Renal cortex interstitium (tissue), 11 donors: ENCODE results near the gene BBX. TPM values are rescaled to one million over a fixed set of nuclear protein-coding genes. Genes with fewer than 3 reads are reported as not detected.
"Not testable (repeated sequence)": the region's sequence is repeated elsewhere in the genome, so short reads cannot be mapped to it uniquely, and the experiment has no call there.

Experiments used
- DNase-seq, 11 donors: peaks; one replicate each; pipeline ENCODE4 v3.0.0-alpha.2; 2013; ENCODE audit warnings: low read depth in 9 of 11, low spot score in 4 of 11; ENCODE audit errors: extremely low read depth in 1 of 11
- polyA plus RNA-seq, 3 donors: library from polyadenylated mRNA; unstranded; fragments of 120-200 nt; gene quantifications; one replicate each; pipeline ENCODE4 v1.2.1, GENCODE V29; 2013; ENCODE audit not compliant: insufficient read length in 3 of 3

Gene BBX
- polyA plus RNA-seq, 3 donors: 66.2 to 76.0 (median 73.4) TPM

DNA sequence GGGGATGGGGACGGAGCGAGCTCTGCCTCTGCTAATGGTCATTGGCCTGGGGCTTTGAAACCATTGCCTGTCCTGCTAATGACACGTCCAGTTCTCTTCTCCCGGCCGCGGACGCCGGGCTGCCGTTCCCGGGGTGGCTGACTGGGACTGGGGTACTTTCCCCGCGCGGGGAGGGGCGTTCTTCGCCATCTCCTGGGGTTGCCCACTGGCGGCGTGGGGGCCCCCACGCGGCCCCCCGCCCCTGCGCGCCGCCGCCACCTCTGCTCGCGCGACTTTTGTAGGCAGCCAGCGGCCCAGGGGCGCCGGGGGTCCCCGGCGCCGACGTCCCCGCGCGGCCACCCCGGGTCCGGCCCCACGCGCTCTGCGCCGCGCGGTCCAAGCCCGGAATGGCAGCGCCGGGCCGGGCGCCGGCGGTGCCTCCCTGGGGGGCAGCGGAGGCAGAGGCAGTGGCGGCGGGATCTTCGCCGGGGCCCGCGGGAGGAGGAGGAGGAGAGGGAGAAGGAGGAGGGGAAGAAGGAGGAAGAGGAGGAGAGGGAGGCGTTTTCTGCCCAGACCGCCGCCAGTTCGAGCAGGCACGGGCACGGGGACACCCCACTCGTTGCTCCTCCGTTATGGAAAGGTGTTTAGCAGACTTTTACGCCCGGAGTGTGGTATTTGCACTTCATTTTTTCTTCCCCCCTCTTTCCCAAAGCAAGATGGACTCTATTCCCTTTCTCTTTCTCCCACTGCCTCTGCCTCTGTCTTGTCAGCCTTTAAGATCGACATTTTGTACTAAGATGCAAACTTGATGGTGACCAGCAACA, 2.3 kb downstream of the BBX start:
- peak in 10 of 11 donors; percentile 33 to 59 (median 50) for DNase-seq

DNA sequence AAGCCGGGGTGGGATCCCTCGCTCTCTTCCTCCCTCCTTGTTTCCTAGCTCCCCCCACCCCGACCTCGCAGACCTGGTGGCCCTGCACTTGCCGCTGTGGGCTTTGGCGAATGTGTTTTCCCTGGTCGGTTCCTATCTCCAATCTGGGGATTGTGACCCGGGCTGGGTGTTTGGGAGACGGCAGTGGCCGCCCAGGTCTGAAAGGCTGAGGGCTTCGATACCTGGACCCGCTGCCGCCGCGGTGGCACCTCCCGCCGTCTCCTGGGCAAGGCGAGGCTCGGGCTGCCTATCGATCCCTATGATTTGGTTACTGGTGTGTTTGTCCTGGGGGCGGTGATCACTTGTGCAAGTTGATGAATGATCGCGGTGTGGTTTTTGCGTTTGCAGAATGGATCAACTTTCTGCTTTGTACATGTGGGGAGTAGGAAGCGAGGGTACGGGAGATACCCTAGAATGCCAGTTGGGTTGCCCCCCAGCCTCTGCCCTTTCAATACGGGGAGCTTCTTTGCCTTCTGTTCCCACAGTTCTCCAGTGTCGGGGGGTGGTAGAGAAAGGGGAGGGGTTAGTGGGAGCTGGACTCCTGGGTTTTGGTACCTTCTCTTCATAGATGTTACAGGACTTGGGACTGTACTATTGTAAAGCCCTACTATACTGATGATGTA, 3.0 kb downstream of the BBX start:
- peak in 4 of 11 donors; percentile 9 to 21 (median 14) for DNase-seq

GRCh38 chr3:107531917-107532469, 9.2 kb downstream of the BBX start:
- DNase-seq: no peak

DNA sequence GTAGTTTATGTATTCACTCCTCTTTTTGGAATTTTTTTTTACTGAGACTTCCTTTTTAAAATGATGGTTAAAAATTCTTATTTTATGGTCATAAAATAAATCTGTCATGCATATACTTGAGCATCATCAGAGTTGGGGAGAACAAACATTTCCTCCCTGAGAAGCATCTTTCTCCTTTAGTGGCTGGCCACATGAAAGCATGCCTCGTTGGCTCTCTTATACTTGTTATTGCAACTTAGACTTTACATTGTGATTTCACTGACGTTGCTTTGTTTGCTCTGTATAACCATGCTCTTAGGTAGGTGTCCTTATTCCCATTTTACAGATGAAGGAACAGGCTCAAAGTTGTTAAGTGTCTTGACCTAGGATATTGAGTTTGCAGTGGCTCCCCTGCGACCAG, 18.1 kb downstream of the BBX start:
- no peak for DNase-seq

- no peak for DNase-seq
Observed at GRCh38 chr3:107542665-107543064, 19.9 kb downstream of the BBX start.

DNA sequence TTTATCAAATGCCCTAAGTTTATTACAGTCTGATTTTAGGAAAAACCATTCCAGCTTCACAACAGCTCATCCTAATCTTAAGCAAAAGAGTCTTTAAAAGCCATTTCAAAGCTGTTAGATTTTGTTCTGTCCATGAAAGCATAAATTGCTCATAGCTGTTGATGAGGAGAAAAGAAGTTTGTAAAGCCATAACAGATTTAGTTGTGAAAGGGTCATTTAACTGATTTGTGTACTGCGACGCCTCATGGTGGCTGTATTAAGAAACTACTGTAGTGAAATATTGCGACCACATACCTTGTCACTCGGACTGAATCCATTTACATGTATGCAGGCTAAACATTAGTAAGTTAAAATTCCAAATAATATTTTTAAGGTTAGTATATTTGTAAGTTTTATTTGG, 20.9 kb downstream of the BBX start:
- DNase-seq: peak in 2 of 11 donors; percentile 9 to 16

- DNase-seq: no peak
Observed at GRCh38 chr3:107545680-107546120, 22.9 kb downstream of the BBX start.

DNA sequence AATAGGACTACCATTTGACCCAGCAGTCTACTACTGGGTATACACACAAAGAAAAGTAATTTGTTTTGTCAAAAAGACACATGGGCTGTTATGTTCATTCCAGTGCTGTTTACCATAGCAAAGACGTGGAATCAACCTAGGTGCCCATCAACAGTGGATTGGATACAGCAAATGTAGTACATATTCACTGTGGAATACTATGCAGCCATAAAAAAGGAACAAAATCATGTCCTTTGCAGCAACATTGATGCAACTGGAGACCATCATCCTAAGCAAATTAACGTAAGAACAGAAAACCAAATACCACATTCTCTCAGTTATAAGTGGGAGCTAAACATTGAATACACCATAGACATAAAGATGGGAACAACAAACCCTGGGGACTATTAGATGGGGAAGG, 25.8 kb downstream of the BBX start:
- no peak for DNase-seq

DNA sequence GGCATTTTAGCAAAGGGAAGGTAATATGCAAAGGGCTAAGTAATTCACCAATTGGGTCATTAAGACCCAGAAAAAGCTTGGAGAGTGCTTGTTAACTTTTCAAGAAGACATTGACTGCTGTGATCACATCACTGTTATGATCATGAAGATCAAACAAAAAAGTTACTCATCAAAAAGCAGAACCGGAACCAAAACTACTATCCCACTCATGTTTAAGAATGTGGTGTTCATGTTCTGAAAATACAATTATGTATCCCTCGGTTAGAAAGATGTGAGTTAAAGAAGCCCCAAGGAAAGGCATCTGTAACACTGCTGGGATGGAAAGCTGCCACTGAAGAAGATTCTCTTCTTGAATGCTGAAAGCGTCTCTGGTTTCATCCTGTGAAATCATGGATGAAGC, 32.6 kb downstream of the BBX start:
- no peak for DNase-seq

GRCh38 chr3:107557743-107558142, 35.0 kb downstream of the BBX start:
- DNase-seq: no peak

DNA sequence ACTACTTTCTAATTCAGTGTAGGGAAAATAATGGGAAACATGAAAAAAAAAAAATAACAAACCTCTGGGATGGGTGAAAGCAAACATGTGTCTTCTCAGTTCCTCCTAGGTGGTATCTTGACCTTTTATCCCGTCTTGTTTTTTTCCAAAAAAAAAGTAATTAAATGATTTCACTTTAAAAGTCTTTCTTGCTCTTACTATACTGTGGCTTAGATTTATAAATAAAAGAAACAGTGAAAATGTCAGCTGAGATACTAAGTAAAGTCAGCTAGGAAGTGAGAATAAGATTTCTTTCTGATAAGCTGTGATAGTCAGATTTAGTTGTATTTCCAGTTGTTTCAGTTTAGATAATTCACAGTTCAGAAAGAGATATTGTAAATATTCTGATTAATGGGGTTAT, 37.4 kb downstream of the BBX start:
- DNase-seq: no peak

- no peak for DNase-seq
Observed at GRCh38 chr3:107561980-107562379, 39.2 kb downstream of the BBX start.

- peak in 3 of 11 donors; percentile 9 to 22 (median 14) for DNase-seq
Observed at GRCh38 chr3:107562969-107563529, 40.3 kb downstream of the BBX start.

GRCh38 chr3:107565244-107565643, 42.5 kb downstream of the BBX start:
- not testable (repeated sequence) for DNase-seq

DNA sequence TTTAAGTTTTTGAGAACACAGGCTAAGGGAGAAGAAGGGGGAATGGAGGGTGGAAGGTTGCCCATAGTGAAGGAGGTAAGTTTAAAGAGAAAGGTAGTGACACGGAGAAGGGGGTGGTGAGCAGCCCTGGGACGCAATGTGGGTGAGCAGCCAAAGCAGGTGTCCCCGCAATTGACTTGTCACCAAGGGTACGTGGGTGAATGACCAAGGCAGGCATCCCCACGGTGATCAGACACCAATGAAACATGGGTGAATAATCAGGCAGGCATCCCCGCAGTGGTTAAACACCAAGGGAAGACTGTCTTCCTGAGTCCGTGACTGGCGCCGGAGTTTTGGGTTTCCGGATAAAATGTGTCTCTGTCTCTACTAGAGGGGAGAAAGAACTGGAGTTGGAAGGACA, 48.3 kb downstream of the BBX start:
- DNase-seq: not testable (repeated sequence)

- not testable (repeated sequence) for DNase-seq
Observed at GRCh38 chr3:107571492-107571891, 48.7 kb downstream of the BBX start.

DNA sequence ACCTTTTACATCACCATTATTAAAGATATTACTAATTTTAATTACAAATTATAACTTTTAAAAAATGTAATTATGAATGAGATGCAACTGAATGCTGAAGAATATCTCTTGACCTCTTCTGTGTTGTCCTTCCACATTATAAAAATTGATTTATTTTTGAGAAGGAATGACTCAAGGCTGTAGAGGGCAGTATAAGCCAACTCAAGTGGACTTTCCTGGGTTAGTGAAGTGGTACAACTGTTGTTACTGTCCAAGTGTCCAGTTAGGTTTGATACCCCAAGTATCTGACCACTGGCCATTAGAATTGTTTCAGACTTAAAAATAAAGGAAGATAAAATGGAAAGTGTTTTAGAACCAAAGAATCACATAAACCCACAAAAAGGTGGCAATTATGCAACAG, 51.9 kb downstream of the BBX start:
- DNase-seq: peak in 5 of 11 donors; percentile 10 to 31 (median 19)

GRCh38 chr3:107578091-107578490, 55.3 kb downstream of the BBX start:
- peak in 1 of 11 donors; percentile 9 for DNase-seq

DNA sequence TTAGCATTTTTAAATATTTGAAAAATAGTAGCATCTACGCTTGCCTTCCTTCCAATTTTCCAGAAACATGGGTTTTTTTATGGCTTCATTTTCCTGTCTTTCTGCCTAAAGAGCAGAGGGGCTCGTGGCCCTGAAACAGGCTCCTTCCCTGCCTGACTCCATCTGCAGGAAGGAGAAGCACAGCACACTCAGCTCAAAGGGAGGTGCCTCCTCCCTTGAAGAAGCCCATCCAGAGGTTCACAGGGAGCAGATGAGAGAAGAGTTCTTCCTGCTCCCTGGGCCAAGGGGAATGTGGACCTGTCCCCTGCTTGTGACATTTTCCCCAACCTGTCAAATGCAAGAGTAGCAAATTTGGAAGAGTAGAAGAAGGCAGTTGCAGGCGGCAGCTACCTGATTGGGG, 55.8 kb downstream of the BBX start:
- no peak for DNase-seq

GRCh38 chr3:107579371-107579770, 56.6 kb downstream of the BBX start:
- DNase-seq: no peak
